CD4-positive, alpha-beta T cell treated with Interleukin-15 for 1 hour (primary cell): ENCODE data around the gene OSBPL5.
"Not testable (repeated sequence)": the region's sequence is repeated elsewhere in the genome, so short reads cannot be mapped to it uniquely, and the experiment has no call there.

Experiments
- DNase-seq: peaks from one replicate; pipeline ENCODE4 v3.0.0-alpha.2; 2020

Gene OSBPL5

GRCh38 chr11:3120071-3120792 lies 44.9 kb downstream of the OSBPL5 start:
- DNase-seq, result no peak

GRCh38 chr11:3119141-3119821 lies 45.8 kb downstream of the OSBPL5 start:
- DNase-seq, result no peak

GRCh38 chr11:3115321-3115720 lies 49.8 kb downstream of the OSBPL5 start:
- DNase-seq, result no peak

- DNase-seq, result not testable (repeated sequence)
These were observed 51.4 kb downstream of the OSBPL5 start for GRCh38 chr11:3113661-3114060.

GRCh38 chr11:3111919-3112690 lies 53.0 kb downstream of the OSBPL5 start:
- no peak for DNase-seq

GRCh38 chr11:3111466-3111865 lies 53.6 kb downstream of the OSBPL5 start:
- no peak for DNase-seq

GRCh38 chr11:3109921-3110706 lies 55.0 kb downstream of the OSBPL5 start:
- no peak for DNase-seq

GRCh38 chr11:3109434-3109833 lies 55.7 kb downstream of the OSBPL5 start:
- no peak for DNase-seq

- no peak for DNase-seq
These were observed 56.9 kb downstream of the OSBPL5 start for GRCh38 chr11:3108183-3108721.

- DNase-seq, result no peak
These were observed 57.4 kb downstream of the OSBPL5 start for GRCh38 chr11:3107608-3108182.

GRCh38 chr11:3106736-3107524 lies 58.2 kb downstream of the OSBPL5 start:
- DNase-seq, result no peak

GRCh38 chr11:3105791-3106735 lies 59.0 kb downstream of the OSBPL5 start:
- no peak for DNase-seq

GRCh38 chr11:3104961-3105790 lies 59.9 kb downstream of the OSBPL5 start:
- DNase-seq, result no peak

- no peak for DNase-seq
These were observed 60.9 kb downstream of the OSBPL5 start for GRCh38 chr11:3104051-3104714.

GRCh38 chr11:3103076-3103475 lies 62.0 kb downstream of the OSBPL5 start:
- DNase-seq, result no peak

GRCh38 chr11:3102641-3102921 lies 62.5 kb downstream of the OSBPL5 start:
- DNase-seq, result no peak

GRCh38 chr11:3101921-3102640 lies 63.0 kb downstream of the OSBPL5 start:
- DNase-seq, result no peak

GRCh38 chr11:3099178-3099577 lies 65.9 kb downstream of the OSBPL5 start:
- DNase-seq, result no peak
